ENCODE measurements around the gene ALKBH4.
"Not testable (repeated sequence)": the region's sequence is repeated elsewhere in the genome, so short reads cannot be mapped to it uniquely, and the experiment has no call there.

- not testable (repeated sequence) for TF ChIP-seq CTCF, POLR2A (IDR thresholded peaks at IDR 0.05)
Observed at GRCh38 chr7:102512642-102513221, 48.1 kb upstream of the ALKBH4 start.

Measured in right lobe of liver (tissue), 4 donors.